Measurements from ENCODE around the gene S100A1. TPM values are rescaled to one million over a fixed set of nuclear protein-coding genes. Genes with fewer than 3 reads are reported as not detected.

S100A1 gene
- total RNA-seq, 1 experiment from 2014 or later = not detected

DNA sequence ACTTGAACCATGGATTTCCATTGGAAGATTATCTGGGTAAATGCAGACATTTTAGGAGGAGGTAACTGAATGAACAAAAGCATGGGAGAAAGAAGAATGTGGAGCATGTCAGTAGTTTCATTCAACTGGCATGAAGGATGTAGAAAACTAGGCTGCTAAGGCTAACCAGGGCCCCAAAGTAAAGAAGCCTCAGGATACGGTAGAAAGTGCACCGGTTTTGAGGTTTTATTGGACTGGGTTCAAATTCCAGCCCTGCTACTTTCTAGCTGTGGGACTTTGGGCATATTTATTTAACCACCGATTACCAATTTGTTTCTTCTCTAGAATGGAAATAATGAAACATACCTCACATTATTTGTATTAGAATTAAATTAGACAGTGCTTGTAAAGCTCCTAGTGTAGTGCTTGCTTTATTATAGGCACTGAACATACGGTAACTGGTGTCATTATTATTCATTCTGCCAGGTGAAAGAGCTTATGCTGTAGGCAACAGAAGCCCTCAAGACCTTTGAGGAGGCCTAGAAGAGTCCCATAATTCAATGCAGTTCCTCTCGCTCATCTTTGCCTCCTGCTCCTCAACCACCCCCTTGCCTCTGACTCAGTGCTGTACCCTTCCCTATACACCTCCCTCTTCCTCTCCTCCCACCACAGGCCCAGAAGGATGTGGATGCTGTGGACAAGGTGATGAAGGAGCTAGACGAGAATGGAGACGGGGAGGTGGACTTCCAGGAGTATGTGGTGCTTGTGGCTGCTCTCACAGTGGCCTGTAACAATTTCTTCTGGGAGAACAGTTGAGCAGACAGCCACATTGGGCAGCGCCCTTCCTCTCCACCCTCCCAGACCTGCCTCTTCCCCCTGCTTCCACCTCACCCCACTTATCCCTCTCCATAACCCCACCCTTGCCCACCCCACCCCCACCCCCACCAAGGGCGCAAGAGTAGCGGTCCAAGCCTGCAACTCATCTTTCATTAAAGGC lies 3.1 kb downstream of the S100A1 start:
- H4K91ac ChIP-seq (ENCODE audit: insufficient read length, low read depth, low read length) = no peak overlapping the region
- no peaks in the 10 kb centered on the region for H3K27me3 ChIP-seq (ENCODE audit: insufficient read depth, low read length)
- H3K9ac ChIP-seq (ENCODE audit: extremely low read depth, insufficient read length, low read length) = no peak overlapping the region
- H3K79me2 ChIP-seq (ENCODE audit: insufficient read depth, low read length) = peaks cover 4% of the 10 kb centered on the region; the same call in 1 of the 2 replicates
- H3K27ac ChIP-seq (ENCODE audit: insufficient read length, low read depth, low read length) = no peak overlapping the region
- no peak overlapping the region for H3K23ac ChIP-seq (ENCODE audit: insufficient read length, low read depth, low read length)
- H3K18ac ChIP-seq (ENCODE audit: insufficient read length, low read depth, low read length) = no peak overlapping the region
- no peak overlapping the region for H2BK15ac ChIP-seq (ENCODE audit: low read depth, low read length)
- H4K8ac ChIP-seq (replicated peaks; ENCODE audit: insufficient read length, low read depth, low read length) = no peak overlapping the region
- no peak overlapping the region for H3K4ac ChIP-seq (ENCODE audit: low read depth, low read length)
- no peak overlapping the region for H3K4me2 ChIP-seq (ENCODE audit: insufficient read depth, insufficient read length, low read length)
- H3K79me1 ChIP-seq (ENCODE audit: insufficient read depth, low read depth, low read length, poor library complexity, severe bottlenecking) = no peaks in the 10 kb centered on the region
- no peaks in the 10 kb centered on the region for H3K4me1 ChIP-seq (ENCODE audit: insufficient read depth, low read length)
- WGBS (ENCODE audit: extremely low coverage, insufficient read length, low lambda C conversion rate) = no CpG with 5 or more reads among the region's 10 CpGs
- H3K56ac ChIP-seq (ENCODE audit: insufficient read length, low read depth, low read length) = no peak overlapping the region
- peaks cover 7 to 23% (median 17%) of the 10 kb centered on the region in 3 experiments for H3K36me3 Mint-ChIP-seq (ENCODE audit: insufficient read depth in 1 of 3, low read depth in 3 of 3)
- no peak overlapping the region for H3T11ph ChIP-seq (ENCODE audit: low read length)
- H2BK20ac ChIP-seq (ENCODE audit: low read depth, low read length, poor library complexity, severe bottlenecking) = no peak overlapping the region
- H2BK5ac ChIP-seq (ENCODE audit: insufficient read length, low read length) = no peak overlapping the region
- H3K9me3 Mint-ChIP-seq = peaks cover 0 to 3% of the 10 kb centered on the region in 2 experiments; a peak in 2 of 5 replicates
- no peak overlapping the region for H3K27ac Mint-ChIP-seq
- H2BK120ac ChIP-seq (ENCODE audit: low read depth, low read length, poor library complexity, severe bottlenecking) = no peak overlapping the region
- no peak overlapping the region for H2AFZ ChIP-seq (ENCODE audit: low read length)
- no peak overlapping the region for H2AK5ac ChIP-seq (ENCODE audit: insufficient read length, low read length)
- H4K20me1 ChIP-seq (ENCODE audit: control insufficient read depth, insufficient read depth, insufficient read length) = no peaks in the 10 kb centered on the region
- H3K4me3 Mint-ChIP-seq = no peak overlapping the region
- no peak overlapping the region for H3K14ac ChIP-seq (ENCODE audit: insufficient read depth, low read length)
- H3K23me2 ChIP-seq (ENCODE audit: insufficient read length, low read depth, low read length, poor library complexity, severe bottlenecking) = peaks cover 19% of the 10 kb centered on the region
- H3K4me1 Mint-ChIP-seq = peaks cover 40 to 45% of the 10 kb centered on the region in 2 experiments
- no peak overlapping the region for H2BK12ac ChIP-seq (ENCODE audit: insufficient read length, low read depth, low read length)
- no peaks in the 10 kb centered on the region for H3K9me3 ChIP-seq (ENCODE audit: control insufficient read depth, low read depth, low read length)
- no peak overlapping the region for H4K5ac ChIP-seq (ENCODE audit: insufficient read length, low read depth, low read length)
- TF ChIP-seq, protein P1, sequence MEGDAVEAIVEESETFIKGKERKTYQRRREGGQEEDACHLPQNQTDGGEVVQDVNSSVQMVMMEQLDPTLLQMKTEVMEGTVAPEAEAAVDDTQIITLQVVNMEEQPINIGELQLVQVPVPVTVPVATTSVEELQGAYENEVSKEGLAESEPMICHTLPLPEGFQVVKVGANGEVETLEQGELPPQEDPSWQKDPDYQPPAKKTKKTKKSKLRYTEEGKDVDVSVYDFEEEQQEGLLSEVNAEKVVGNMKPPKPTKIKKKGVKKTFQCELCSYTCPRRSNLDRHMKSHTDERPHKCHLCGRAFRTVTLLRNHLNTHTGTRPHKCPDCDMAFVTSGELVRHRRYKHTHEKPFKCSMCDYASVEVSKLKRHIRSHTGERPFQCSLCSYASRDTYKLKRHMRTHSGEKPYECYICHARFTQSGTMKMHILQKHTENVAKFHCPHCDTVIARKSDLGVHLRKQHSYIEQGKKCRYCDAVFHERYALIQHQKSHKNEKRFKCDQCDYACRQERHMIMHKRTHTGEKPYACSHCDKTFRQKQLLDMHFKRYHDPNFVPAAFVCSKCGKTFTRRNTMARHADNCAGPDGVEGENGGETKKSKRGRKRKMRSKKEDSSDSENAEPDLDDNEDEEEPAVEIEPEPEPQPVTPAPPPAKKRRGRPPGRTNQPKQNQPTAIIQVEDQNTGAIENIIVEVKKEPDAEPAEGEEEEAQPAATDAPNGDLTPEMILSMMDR (conservative IDR thresholded peaks at IDR 0.05) = no peak
- no peak for DNase-seq
- H3K27me3 Mint-ChIP-seq (ENCODE audit: low read depth) = 0 out of 2 replicates have a peak, but pooled peaks cover under 1% of the 10 kb centered on the region

All from H9 (cell line).